WTC11 (cell line): ENCODE data around the gene RFC3.

Source experiments
- ATF6 ChIP-seq: sonication (generic); formaldehyde crosslinking; IDR thresholded peaks from 2 replicates; pipeline ENCODE4 v1.8.1; 2023; ENCODE audit warnings: mild to moderate bottlenecking, missing genetic modification reagents
- CREB1 ChIP-seq: sonication (generic); formaldehyde crosslinking; IDR thresholded peaks from 2 replicates; pipeline ENCODE4 v1.8.0; 2023; ENCODE audit warnings: mild to moderate bottlenecking, missing genetic modification reagents
- CTCF ChIP-seq: fragments of 200-600 bp; IDR thresholded peaks from 2 replicates; pipeline ENCODE4 v1.8.0; 2022; ENCODE audit warnings: antibody characterized with exemption
- FOXJ3 ChIP-seq: sonication (generic); formaldehyde crosslinking; IDR thresholded peaks from 2 replicates; pipeline ENCODE4 v1.9.0; 2021; ENCODE audit warnings: missing genetic modification reagents, mild to moderate bottlenecking, borderline replicate concordance
- NR2C2 ChIP-seq: sonication (generic); formaldehyde crosslinking; IDR thresholded peaks from 2 replicates; pipeline ENCODE4 v1.8.0; 2022; ENCODE audit warnings: mild to moderate bottlenecking, missing genetic modification reagents
- ZNF396 ChIP-seq: fragments of 250-450 bp; sonication (Bioruptor Pico); IDR thresholded peaks from 2 replicates; pipeline ENCODE4 v1.8.0; 2021; ENCODE audit warnings: mild to moderate bottlenecking, moderate library complexity, borderline replicate concordance
- TF ChIP-seq, protein P1 (sequence below): sonication (generic); formaldehyde crosslinking; IDR thresholded peaks from 2 replicates; pipeline ENCODE4 v1.8.1; 2023; ENCODE audit warnings: mild to moderate bottlenecking, missing genetic modification reagents
- TF ChIP-seq, protein P2 (sequence below): sonication (generic); formaldehyde crosslinking; IDR thresholded peaks from 2 replicates; pipeline ENCODE4 v1.8.1; 2022; ENCODE audit warnings: low read depth, missing genetic modification reagents, borderline replicate concordance

DNA sequence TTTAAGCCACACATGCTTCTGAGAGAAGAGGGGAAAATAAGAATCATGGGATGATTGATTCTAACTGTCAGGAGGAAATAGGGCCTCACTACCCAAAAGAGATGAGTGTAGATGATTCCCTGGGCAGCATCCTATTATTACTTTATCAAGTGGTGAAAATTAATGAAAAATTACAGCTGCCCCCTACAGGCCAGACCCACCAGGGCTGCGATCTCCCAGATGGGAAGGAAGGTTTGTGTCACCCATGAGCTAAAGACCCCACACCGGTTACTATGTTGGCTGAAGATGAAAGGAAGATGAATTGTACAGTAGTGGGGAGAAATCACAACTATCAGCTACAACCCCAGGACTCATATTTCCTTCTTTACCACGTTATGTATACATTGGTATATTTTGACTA, 49.5 kb downstream of the RFC3 start:
- TF ChIP-seq CTCF (no peak), FOXJ3 (CRISPR knock-in tag) (no peak), ZNF396 (CRISPR knock-in tag) (no peak), NR2C2 (no peak), ATF6 (CRISPR knock-in tag) (no peak), CREB1 (CRISPR knock-in tag) (no peak)
- TF ChIP-seq, protein P1, sequence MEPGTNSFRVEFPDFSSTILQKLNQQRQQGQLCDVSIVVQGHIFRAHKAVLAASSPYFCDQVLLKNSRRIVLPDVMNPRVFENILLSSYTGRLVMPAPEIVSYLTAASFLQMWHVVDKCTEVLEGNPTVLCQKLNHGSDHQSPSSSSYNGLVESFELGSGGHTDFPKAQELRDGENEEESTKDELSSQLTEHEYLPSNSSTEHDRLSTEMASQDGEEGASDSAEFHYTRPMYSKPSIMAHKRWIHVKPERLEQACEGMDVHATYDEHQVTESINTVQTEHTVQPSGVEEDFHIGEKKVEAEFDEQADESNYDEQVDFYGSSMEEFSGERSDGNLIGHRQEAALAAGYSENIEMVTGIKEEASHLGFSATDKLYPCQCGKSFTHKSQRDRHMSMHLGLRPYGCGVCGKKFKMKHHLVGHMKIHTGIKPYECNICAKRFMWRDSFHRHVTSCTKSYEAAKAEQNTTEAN (CRISPR knock-in tag) = no peak
- TF ChIP-seq, protein P2, sequence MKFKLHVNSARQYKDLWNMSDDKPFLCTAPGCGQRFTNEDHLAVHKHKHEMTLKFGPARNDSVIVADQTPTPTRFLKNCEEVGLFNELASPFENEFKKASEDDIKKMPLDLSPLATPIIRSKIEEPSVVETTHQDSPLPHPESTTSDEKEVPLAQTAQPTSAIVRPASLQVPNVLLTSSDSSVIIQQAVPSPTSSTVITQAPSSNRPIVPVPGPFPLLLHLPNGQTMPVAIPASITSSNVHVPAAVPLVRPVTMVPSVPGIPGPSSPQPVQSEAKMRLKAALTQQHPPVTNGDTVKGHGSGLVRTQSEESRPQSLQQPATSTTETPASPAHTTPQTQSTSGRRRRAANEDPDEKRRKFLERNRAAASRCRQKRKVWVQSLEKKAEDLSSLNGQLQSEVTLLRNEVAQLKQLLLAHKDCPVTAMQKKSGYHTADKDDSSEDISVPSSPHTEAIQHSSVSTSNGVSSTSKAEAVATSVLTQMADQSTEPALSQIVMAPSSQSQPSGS (CRISPR knock-in tag) = no peak
